ENCODE data around the gene FFAR1.

The FFAR1 gene

GRCh38 chr19:35347171-35347929 is at the start of gene FFAR1:
Gene FFAR1, plus strand, starts transcription at chr19:35347902. Its CDS starts 3,650 bp downstream, at chr19:35351552.
- DNase-seq (ENCODE audit: low read depth) = no peak

GRCh38 chr19:35297922-35298321 is 49.8 kb upstream of the FFAR1 start:
- no peak for DNase-seq (ENCODE audit: low read depth)

- no peak for DNase-seq (ENCODE audit: low read depth)
Observed at GRCh38 chr19:35298561-35298972, 49.1 kb upstream of the FFAR1 start.

- DNase-seq (ENCODE audit: low read depth) = no peak
Observed at GRCh38 chr19:35299523-35300338, 48.0 kb upstream of the FFAR1 start.

GRCh38 chr19:35300339-35300649 is 47.4 kb upstream of the FFAR1 start:
- no peak for DNase-seq (ENCODE audit: low read depth)

GRCh38 chr19:35301961-35302360 is 45.7 kb upstream of the FFAR1 start:
- DNase-seq (ENCODE audit: low read depth) = no peak

- no peak for DNase-seq (ENCODE audit: low read depth)
Observed at GRCh38 chr19:35302446-35302845, 45.3 kb upstream of the FFAR1 start.

GRCh38 chr19:35303357-35303915 is 44.3 kb upstream of the FFAR1 start:
- no peak for DNase-seq (ENCODE audit: low read depth)

- DNase-seq (ENCODE audit: low read depth) = no peak
Observed at GRCh38 chr19:35304036-35304435, 43.7 kb upstream of the FFAR1 start.

GRCh38 chr19:35305181-35305580 is 42.5 kb upstream of the FFAR1 start:
- no peak for DNase-seq (ENCODE audit: low read depth)

GRCh38 chr19:35306473-35307246 is 41.0 kb upstream of the FFAR1 start:
- no peak for DNase-seq (ENCODE audit: low read depth)

GRCh38 chr19:35307931-35308330 is 39.8 kb upstream of the FFAR1 start:
- DNase-seq (ENCODE audit: low read depth) = no peak

- DNase-seq (ENCODE audit: low read depth) = no peak
Observed at GRCh38 chr19:35308910-35309309, 38.8 kb upstream of the FFAR1 start.

- DNase-seq (ENCODE audit: low read depth) = no peak
Observed at GRCh38 chr19:35309481-35310279, 38.0 kb upstream of the FFAR1 start.

GRCh38 chr19:35310331-35310730 is 37.4 kb upstream of the FFAR1 start:
- DNase-seq (ENCODE audit: low read depth) = no peak

- no peak for DNase-seq (ENCODE audit: low read depth)
Observed at GRCh38 chr19:35310811-35311465, 36.8 kb upstream of the FFAR1 start.

GRCh38 chr19:35311901-35312665 is 35.6 kb upstream of the FFAR1 start:
- no peak for DNase-seq (ENCODE audit: low read depth)

GRCh38 chr19:35313587-35313986 is 34.1 kb upstream of the FFAR1 start:
- DNase-seq (ENCODE audit: low read depth) = no peak

GRCh38 chr19:35314031-35314430 is 33.7 kb upstream of the FFAR1 start:
- DNase-seq (ENCODE audit: low read depth) = no peak

GRCh38 chr19:35314858-35315470 is 32.7 kb upstream of the FFAR1 start:
- no peak for DNase-seq (ENCODE audit: low read depth)
